HL-60 (cell line): Measurements from ENCODE around the gene PC.

Experiments used
- CTCF ChIP-seq: IDR thresholded peaks from one replicate; pipeline ENCODE4 v1.5.1; 2011; ENCODE audit warnings: low read length, control low read depth, inconsistent platforms; ENCODE audit not compliant: insufficient read depth
- GABPA ChIP-seq: IDR thresholded peaks from 2 replicates; pipeline ENCODE4 v1.6.1; 2012; ENCODE audit warnings: low read depth
- POLR2AphosphoS5 ChIP-seq: IDR thresholded peaks from 2 replicates; pipeline ENCODE4 v1.6.1; 2012; ENCODE audit warnings: low read depth
- REST ChIP-seq: IDR thresholded peaks from 2 replicates; pipeline ENCODE4 v1.6.1; 2012; ENCODE audit warnings: low read depth; ENCODE audit not compliant: insufficient replicate concordance
- SPI1 ChIP-seq: IDR thresholded peaks from 2 replicates; pipeline ENCODE4 v1.6.1; 2012; ENCODE audit warnings: low read depth, mild to moderate bottlenecking, borderline replicate concordance

- TF ChIP-seq CTCF (no peak), REST (no peak), POLR2AphosphoS5 (no peak), SPI1 (no peak), GABPA (no peak)
Measured at GRCh38 chr11:66987924-66988637, 29.9 kb upstream of the PC start.
